GM19452 (cell line): ENCODE data around the gene VPS37B.

Experiments
- ATAC-seq: cut with Tn5 transposase; IDR thresholded peaks from one replicate; pipeline ENCODE4 v1.9.1; 2021; ENCODE audit not compliant: unreplicated experiment

VPS37B gene

DNA sequence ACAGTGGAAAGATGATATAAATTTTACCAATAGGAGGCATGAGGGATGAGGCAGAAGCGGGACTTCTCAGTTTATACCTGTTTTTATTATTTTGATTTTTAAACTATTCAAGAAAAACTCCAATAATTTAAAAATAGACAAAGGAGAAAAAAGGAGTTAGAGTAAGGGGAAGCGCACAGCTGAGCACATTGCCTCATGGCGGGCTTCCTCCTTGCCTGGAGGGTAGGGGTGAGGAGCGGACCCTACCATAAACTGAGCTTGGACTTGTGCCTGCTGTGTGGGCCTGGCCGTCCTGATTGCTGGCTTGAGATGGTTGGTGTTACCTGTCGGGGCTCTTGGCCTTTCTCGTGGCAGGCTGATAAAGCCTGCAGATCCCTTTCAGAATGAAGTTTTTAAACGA lies 75.8 kb downstream of the VPS37B start:
- ATAC-seq: no peak

DNA sequence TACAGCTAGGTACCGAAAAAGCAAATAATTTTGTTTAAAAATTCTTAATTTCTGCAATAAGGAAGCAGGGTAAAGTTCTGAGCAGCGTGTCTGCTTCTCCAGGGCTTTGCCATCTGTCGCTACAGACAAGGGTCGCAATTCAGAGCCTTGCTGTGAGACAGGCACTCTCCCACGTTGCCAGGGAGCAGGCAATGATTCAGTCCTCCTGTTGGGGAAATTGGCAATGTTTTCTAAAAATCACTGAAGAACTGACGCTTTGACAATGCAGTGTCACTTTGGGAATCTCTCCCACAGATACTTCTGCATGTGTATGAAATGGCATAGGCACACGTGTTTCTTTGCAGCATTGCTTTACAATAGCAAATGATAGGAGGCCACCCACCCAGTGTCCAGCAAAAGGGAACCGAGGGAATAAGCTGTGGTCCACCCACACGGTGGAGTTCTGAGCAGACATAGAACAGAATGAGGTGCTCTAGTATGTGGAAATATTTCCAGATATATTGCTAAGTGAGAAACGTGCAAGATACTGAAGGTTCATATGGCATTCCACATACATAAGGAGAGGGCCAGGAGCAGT lies 76.6 kb downstream of the VPS37B start:
- ATAC-seq: no peak
